Body of pancreas (tissue), 4 donors: ENCODE data around the gene PRR7. TPM values are rescaled to one million over a fixed set of nuclear protein-coding genes. Genes with fewer than 3 reads are reported as not detected.

Source experiments
- ATAC-seq: fragments of 150-250 bp; one replicate; pipeline ENCODE4 v1.9.1; 2016
- DNase-seq, 4 donors: peaks; one replicate each; pipeline ENCODE4 v3.0.0-alpha.2; 2019
- H3K27ac ChIP-seq, 4 donors: fragments of 200-600 bp; sonication (generic); 1 replicate in 3 of 4; 2 replicates in 1 of 4; pipeline versions ENCODE4 v1.5.1 to v1.6.1; 2016 to 2019; ENCODE audit warnings: mild to moderate bottlenecking in 1 of 4, mixed read lengths in 1 of 4, moderate library complexity in 1 of 4
- H3K27me3 ChIP-seq, 2 donors: fragments of 200-600 bp; sonication (generic); one replicate each; pipeline ENCODE4 v1.6.0; 2016; ENCODE audit warnings: mild to moderate bottlenecking in 1 of 2
- H3K36me3 ChIP-seq, 2 donors: fragments of 200-600 bp; sonication (generic); replicated peaks in 1 of 2; 2 replicates each; pipeline ENCODE4 v1.5.1; 2016; ENCODE audit warnings: low read depth in 2 of 2; ENCODE audit not compliant: insufficient read depth in 1 of 2
- H3K4me1 ChIP-seq: fragments of 200-600 bp; sonication (generic); one replicate; pipeline ENCODE4 v1.6.0; 2016
- H3K4me3 ChIP-seq, 2 donors: fragments of 200-600 bp; sonication (generic); 1 replicate in 1 of 2; 2 replicates in 1 of 2; pipeline ENCODE4 v1.5.1; 2016 to 2019
- H3K9me3 ChIP-seq, 3 donors: fragments of 200-600 bp; sonication (generic); 1 replicate in 2 of 3; 2 replicates in 1 of 3; pipeline ENCODE4 v1.5.1; 2016
- POLR2A ChIP-seq, 3 donors: fragments of 450-650 bp; IDR thresholded peaks; one replicate each; pipeline ENCODE4 v1.6.1; 2016; ENCODE audit warnings: antibody characterized with exemption in 3 of 3, mild to moderate bottlenecking in 2 of 3
- WGBS, 2 donors: methylation state at CpG; one replicate each; pipeline ENCODE4 v1.1.5; 2017; 5-methylcytosine and 5-hydroxymethylcytosine counted together
- intact Hi-C: fragments of 100-400 bp; cut with DNase I; formaldehyde crosslinking; loops from one replicate; pipeline ENCODE4 v1.15.1; 2023
- total RNA-seq, 2 donors: library from RNA; depleted of rRNA; stranded (reverse); fragments of >200 nt; gene quantifications; one replicate each; pipeline ENCODE4 v1.1.0, GENCODE V29; 2016
- TF ChIP-seq, protein P1 (sequence below), 7 experiments: fragments of 450-650 bp in 4 of 7; fragments of 200-600 bp in 3 of 7; sonication (generic) in 3 of 7; IDR thresholded peaks; one replicate each; pipeline ENCODE4 v1.5.1; 2016 to 2019; ENCODE audit warnings: antibody characterized with exemption in 7 of 7

The PRR7 gene
- total RNA-seq, 2 donors from 2014 or later: 0.78 to 1.3 TPM

DNA sequence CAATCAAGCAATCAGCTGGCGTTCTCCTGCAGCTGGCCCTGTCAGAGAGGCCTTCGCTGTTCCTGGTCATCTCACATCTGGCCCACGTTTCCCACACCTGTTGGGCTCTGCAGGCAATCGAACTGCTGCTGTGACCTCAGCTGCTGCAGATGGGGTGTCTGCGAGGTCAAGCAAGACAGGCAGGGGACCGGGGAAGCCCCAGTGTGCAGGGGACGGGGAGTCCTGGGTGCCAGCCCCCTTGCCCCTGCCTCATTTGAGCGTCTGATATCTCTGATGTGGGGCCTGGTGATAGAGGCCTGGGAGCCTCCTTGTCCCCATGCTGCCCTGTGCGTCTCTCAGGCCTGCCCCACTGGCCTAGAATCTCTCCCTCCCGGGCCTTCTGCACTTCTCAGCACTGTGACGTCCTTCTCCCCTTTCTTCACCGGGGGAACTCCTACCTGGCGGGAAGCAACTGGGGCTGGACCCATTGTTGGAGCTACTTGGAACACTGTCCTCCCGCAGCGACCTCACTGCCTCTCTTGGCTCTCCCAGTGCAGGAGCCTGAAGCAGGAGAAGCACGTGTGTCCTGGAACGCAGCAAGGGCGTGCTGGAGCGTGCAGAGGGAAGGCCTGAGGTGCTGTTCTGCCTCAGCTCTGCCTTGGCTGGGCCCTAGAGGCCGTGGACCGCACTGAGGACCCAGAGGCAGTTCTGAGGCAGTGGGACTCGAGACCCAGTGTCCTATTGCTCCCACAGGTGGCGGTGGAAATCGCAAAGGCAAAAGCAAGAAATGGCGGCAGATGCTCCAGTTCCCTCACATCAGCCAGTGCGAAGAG, 16.3 kb upstream of the PRR7 start:
- peaks cover 21% of the 10 kb centered on the region for H3K4me1 ChIP-seq
- no peaks in the 10 kb centered on the region for H3K9me3 ChIP-seq
- ATAC-seq (no peak), DNase-seq (no peak)
- 84 to 86% methylated on average over 20 to 26 of the region's 26 CpGs for WGBS, 2 donors
- H3K27ac ChIP-seq: no peak overlapping the region
- peaks cover 0 to 20% of the 10 kb centered on the region in 2 donors for H3K36me3 ChIP-seq
- intact Hi-C loops: no loop called here
- no peak overlapping the region for H3K4me3 ChIP-seq
- H3K27me3 ChIP-seq: no peaks in the 10 kb centered on the region
- TF ChIP-seq POLR2A (IDR thresholded peaks at IDR 0.05): no peak
- TF ChIP-seq, protein P1, sequence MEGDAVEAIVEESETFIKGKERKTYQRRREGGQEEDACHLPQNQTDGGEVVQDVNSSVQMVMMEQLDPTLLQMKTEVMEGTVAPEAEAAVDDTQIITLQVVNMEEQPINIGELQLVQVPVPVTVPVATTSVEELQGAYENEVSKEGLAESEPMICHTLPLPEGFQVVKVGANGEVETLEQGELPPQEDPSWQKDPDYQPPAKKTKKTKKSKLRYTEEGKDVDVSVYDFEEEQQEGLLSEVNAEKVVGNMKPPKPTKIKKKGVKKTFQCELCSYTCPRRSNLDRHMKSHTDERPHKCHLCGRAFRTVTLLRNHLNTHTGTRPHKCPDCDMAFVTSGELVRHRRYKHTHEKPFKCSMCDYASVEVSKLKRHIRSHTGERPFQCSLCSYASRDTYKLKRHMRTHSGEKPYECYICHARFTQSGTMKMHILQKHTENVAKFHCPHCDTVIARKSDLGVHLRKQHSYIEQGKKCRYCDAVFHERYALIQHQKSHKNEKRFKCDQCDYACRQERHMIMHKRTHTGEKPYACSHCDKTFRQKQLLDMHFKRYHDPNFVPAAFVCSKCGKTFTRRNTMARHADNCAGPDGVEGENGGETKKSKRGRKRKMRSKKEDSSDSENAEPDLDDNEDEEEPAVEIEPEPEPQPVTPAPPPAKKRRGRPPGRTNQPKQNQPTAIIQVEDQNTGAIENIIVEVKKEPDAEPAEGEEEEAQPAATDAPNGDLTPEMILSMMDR (IDR thresholded peaks at IDR 0.05): no peak

DNA sequence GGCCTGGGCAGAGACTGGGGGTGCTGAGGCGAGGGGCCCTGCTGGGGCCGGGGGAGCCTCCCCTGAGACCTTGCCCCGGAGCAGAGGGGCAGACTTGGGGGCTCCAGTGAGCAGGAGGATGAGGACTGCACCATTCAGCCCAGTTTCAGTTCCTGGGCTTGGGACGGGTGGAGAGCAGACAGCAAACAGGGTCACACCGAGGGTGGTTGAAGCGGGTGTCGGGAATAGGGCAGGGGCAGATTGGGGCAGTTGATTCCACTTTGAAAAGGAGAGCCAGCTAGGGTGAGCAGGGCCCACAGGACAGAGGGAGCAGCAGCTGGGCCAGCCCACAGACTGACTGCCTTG, 15.7 kb upstream of the PRR7 start:
- intact Hi-C loops: no loop called here
- Histone ChIP-seq H3K27ac (no peak overlapping the region), H3K4me3 (no peak overlapping the region), H3K4me1 (peaks cover 17% of the 10 kb centered on the region), H3K27me3 (no peaks in the 10 kb centered on the region), H3K9me3 (no peaks in the 10 kb centered on the region), H3K36me3 (peaks cover 0 to 20% of the 10 kb centered on the region in 2 donors)
- ATAC-seq: no peak
- 75 to 80% methylated on average over 7 of the region's 7 CpGs for WGBS, 2 donors
- DNase-seq: no peak
- TF ChIP-seq POLR2A (IDR thresholded peaks at IDR 0.05): no peak
- TF ChIP-seq, protein P1 (IDR thresholded peaks at IDR 0.05): no peak

DNA sequence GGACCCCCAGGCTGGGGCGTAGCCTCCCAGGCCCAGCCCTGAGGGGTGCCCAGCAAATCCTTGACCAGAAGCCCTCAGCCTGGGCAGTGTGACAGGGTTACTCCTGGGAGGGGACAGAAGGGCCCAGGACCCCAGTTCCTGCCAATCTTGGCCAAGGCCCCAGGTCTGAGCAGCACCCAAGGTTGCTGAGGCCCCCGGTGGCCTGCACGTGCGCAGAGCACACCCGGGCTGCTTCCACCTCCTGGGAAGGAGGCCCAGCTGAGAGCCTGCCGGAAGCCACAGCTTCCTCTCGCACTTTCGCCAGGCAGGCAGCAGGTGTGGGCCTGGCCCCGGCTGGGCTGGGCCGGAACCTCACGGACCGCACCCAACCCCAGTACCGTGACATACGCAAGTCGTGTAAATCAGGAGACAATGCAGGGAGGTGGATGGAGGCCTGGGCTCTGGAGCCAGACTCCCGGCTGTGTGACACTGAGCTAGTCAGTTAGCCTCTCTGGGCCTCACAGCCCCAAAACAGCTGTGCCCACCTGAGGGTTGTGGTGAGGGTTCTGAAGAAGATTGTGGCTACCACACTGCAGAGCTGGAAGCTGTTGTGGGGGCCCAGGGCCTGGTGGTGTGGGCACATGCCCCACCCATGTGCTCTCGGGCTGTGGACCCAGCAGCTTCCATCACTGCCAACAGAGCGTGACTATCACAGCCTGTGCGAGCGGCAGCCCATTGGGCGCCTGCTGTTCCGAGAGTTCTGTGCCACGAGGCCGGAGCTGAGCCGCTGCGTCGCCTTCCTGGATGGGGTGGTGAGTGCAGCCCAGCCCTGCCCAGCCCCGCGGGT, 15.1 kb upstream of the PRR7 start:
- Histone ChIP-seq H3K4me3 (no peak overlapping the region), H3K27me3 (no peaks in the 10 kb centered on the region), H3K4me1 (peaks cover 17% of the 10 kb centered on the region), H3K36me3 (peaks cover 0 to 25% of the 10 kb centered on the region in 2 donors), H3K27ac (no peak overlapping the region), H3K9me3 (no peaks in the 10 kb centered on the region)
- TF ChIP-seq POLR2A (IDR thresholded peaks at IDR 0.05): no peak
- TF ChIP-seq, protein P1 (IDR thresholded peaks at IDR 0.05): no peak
- 68 to 96% methylated on average over 12 to 20 of the region's 29 CpGs for WGBS, 2 donors
- intact Hi-C loops: no loop called here
- DNase-seq (no peak), ATAC-seq (no peak)

DNA sequence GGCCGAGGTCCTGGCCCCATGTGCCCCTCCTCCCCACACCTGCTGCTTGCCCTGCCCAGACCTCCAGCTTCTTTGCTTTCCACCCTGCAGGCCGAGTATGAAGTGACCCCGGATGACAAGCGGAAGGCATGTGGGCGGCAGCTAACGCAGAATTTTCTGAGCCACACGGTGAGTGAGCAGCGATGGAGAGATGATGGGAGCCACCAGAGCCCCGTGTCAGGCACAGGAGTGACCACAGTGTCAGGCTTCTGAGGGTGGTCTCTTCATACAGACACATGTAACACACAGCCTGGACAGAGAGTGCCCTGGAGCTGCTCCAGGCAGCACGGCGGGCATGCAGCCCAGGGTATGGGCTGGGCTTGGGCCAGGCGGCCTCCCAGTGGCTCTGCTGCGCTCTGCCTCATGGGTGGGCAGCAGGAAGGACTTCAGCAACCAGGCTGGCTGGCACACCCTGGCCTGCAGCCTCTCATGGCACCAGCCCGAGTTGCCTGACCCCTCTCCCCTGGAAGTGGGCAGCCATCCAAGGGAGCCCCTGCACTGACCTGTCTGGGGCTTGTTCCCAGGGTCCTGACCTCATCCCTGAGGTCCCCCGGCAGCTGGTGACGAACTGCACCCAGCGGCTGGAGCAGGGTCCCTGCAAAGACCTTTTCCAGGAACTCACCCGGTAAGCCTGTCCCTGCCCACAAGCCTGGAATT, 14.3 kb upstream of the PRR7 start:
- Histone ChIP-seq H3K36me3 (peaks cover 0 to 25% of the 10 kb centered on the region in 2 donors), H3K4me3 (no peak overlapping the region), H3K27me3 (no peaks in the 10 kb centered on the region), H3K4me1 (peaks cover 12% of the 10 kb centered on the region), H3K9me3 (no peaks in the 10 kb centered on the region), H3K27ac (no peak overlapping the region)
- DNase-seq (no peak), ATAC-seq (no peak)
- 78 to 87% methylated on average over 12 to 17 of the region's 18 CpGs for WGBS, 2 donors
- TF ChIP-seq, protein P1 (IDR thresholded peaks at IDR 0.05): no peak
- TF ChIP-seq POLR2A (IDR thresholded peaks at IDR 0.05): no peak
- intact Hi-C loops: no loop called here
